ENCODE data around the gene SSU72.

GRCh38 chr1:1622010-1622787, 47.5 kb upstream of the SSU72 start:
- no peak for TF ChIP-seq CTCF (IDR thresholded peaks at IDR 0.05)
- no peak for TF ChIP-seq POLR2A (IDR thresholded peaks at IDR 0.05)
- no peak for TF ChIP-seq EP300 (IDR thresholded peaks at IDR 0.05)
- TF ChIP-seq POLR2AphosphoS5 (IDR thresholded peaks at IDR 0.05), result peak in 1 of 3 donors; percentile 19

Measured in stomach (tissue), 4 donors.